BE2C (cell line): Measurements from ENCODE around the gene LIPJ. TPM values are rescaled to one million over a fixed set of nuclear protein-coding genes. Genes with fewer than 3 reads are reported as not detected.

Experiments used
- DNase-seq: peaks from one replicate; pipeline ENCODE4 v3.0.0-alpha.2; 2020
- H3K27me3 ChIP-seq: fragments of 250-450 bp; sonication (Bioruptor Pico); 2 replicates; pipeline ENCODE4 v1.5.1; 2020; ENCODE audit warnings: mild to moderate bottlenecking
- H3K36me3 ChIP-seq: fragments of 250-450 bp; sonication (Bioruptor Pico); 2 replicates; pipeline ENCODE4 v1.5.1; 2020; ENCODE audit warnings: mild to moderate bottlenecking
- H3K4me1 ChIP-seq: fragments of 250-450 bp; sonication (Bioruptor Pico); 2 replicates; pipeline ENCODE4 v1.5.1; 2020
- H3K4me3 ChIP-seq: 2 replicates; pipeline ENCODE4 v1.5.1; 2011; ENCODE audit warnings: low read depth, low read length
- H3K9me3 ChIP-seq: fragments of 250-450 bp; sonication (Bioruptor Pico); 2 replicates; pipeline ENCODE4 v1.5.1; 2020
- polyA plus RNA-seq: library from polyadenylated mRNA; unstranded; fragments of >200 nt; gene quantifications from one replicate; pipeline ENCODE4 v1.2.1, GENCODE V29; 2012; ENCODE audit warnings: low read depth, missing spikeins; ENCODE audit not compliant: insufficient read length, insufficient read depth
- TF ChIP-seq, protein P1 (sequence below): IDR thresholded peaks from 2 replicates; pipeline ENCODE4 v1.5.1; 2012; ENCODE audit warnings: mild to moderate bottlenecking, low read depth, low read length

LIPJ gene, protein sequence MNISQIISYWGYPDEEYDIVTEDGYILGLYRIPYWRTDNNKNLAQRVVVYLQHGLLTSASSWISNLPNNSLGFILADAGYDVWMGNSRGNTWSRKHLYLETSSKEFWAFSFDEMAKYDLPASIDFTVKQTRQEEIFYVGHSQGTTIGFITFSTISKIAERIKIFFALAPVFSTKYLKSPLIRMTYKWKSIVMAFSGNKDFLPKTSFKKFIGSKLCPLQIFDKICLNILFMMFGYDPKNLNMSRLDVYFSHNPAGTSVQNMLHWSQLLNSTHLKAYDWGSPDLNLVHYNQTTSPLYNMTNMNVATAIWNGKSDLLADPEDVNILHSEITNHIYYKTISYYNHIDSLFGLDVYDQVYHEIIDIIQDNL
- 0.29 TPM for polyA plus RNA-seq

DNA sequence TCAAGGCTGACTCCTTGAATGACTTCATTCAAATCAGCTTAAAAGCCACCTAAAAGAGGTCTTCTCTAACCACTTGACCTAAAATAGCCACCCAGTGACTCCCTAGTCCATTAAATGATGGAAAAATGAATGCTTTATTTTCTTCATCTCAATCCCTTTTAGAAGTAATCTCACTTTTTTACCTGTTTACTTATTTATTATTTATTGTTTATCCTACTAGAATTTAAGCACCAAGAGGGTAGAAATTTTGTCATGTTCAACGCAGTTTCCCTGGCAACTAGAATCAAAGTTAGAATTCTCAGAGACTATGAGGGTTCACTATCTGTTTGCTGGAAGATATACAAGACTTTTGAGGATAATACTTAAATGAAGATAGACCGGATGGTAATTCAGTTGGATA lies at the start of gene LIPJ:
TSS of gene LIPJ (plus strand) at position 301 of the 400 bp plus-strand sequence. CDS start 3,926 bp downstream, outside the sequence.
- DNase-seq = no peak
- H3K9me3 ChIP-seq = no peaks in the 10 kb centered on the region

DNA sequence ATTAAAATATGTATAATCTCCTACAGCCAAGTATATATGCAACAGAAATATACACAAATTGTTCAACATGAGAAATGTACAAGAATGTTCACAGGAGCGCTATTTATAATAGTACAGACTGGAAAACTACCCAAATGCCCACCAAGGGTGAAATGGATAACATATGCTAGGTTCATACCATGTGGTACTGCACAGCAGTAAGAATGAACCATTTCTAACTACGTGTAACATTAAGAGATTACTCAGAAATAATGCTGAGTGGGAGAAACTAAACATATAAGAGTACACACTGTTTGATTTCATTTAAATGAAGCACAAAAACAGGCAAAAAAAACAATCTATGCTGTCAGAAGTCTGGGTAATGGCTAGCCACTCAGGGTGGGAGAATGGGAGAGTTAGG lies 49.2 kb upstream of the LIPJ start:
- no peak for DNase-seq
- TF ChIP-seq, protein P1, sequence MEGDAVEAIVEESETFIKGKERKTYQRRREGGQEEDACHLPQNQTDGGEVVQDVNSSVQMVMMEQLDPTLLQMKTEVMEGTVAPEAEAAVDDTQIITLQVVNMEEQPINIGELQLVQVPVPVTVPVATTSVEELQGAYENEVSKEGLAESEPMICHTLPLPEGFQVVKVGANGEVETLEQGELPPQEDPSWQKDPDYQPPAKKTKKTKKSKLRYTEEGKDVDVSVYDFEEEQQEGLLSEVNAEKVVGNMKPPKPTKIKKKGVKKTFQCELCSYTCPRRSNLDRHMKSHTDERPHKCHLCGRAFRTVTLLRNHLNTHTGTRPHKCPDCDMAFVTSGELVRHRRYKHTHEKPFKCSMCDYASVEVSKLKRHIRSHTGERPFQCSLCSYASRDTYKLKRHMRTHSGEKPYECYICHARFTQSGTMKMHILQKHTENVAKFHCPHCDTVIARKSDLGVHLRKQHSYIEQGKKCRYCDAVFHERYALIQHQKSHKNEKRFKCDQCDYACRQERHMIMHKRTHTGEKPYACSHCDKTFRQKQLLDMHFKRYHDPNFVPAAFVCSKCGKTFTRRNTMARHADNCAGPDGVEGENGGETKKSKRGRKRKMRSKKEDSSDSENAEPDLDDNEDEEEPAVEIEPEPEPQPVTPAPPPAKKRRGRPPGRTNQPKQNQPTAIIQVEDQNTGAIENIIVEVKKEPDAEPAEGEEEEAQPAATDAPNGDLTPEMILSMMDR = no peak
- Histone ChIP-seq H3K4me3 (no peak overlapping the region), H3K4me1 (no peaks in the 10 kb centered on the region), H3K36me3 (no peaks in the 10 kb centered on the region), H3K27me3 (no peaks in the 10 kb centered on the region), H3K9me3 (no peaks in the 10 kb centered on the region)

More for the DNA sequence above, at the start of gene LIPJ:
- H3K4me1 ChIP-seq = no peaks in the 10 kb centered on the region
- no peaks in the 10 kb centered on the region for H3K36me3 ChIP-seq
- H3K4me3 ChIP-seq = no peak within 1 kb of the TSS
- TF ChIP-seq, protein P1 = no peak
- no peaks in the 10 kb centered on the region for H3K27me3 ChIP-seq

DNA sequence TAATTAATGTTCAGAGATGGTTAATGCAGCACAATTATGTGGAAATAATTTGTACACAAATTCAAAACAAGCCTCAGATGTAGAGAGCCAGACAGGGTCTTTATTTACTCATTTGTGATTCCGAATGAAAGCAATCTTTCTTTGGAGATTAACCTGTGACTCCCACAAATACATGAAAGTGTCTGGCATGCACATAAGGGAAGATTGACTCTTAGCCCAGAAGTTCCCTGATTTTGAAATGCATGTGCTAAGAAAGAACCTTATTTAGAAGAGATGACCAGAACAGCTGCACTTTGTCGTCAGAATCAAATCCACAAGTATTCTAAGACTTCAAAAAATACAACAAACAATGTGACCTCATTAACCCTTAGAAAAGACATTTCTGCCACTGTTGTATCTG lies 48.5 kb upstream of the LIPJ start:
- TF ChIP-seq, protein P1 = no peak
- no peak overlapping the region for H3K4me3 ChIP-seq
- H3K36me3 ChIP-seq = no peaks in the 10 kb centered on the region
- no peak for DNase-seq
- no peaks in the 10 kb centered on the region for H3K27me3 ChIP-seq
- H3K4me1 ChIP-seq = no peaks in the 10 kb centered on the region
- no peaks in the 10 kb centered on the region for H3K9me3 ChIP-seq

DNA sequence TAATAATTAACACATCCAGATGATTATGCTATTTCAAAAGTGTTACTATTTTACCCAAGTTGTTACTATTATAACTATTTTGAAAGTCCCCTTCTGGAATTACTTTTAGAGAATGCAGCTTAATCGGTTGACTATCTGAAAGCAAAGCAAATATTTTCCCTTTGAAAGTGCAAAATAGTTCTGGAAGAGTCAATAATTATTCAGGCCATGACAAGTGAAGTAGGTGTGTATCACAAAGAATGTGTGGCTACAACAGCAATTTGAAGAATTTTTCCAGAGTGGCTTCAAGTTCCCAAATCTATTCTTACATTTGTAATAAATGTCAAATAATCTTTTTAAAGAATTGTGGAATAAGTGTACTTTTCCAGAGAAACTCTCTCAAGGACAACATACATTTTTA lies 46.2 kb upstream of the LIPJ start:
- H3K4me1 ChIP-seq = no peaks in the 10 kb centered on the region; the same call in 1 of the 2 replicates
- no peaks in the 10 kb centered on the region for H3K9me3 ChIP-seq
- H3K27me3 ChIP-seq = no peaks in the 10 kb centered on the region
- DNase-seq = no peak
- H3K36me3 ChIP-seq = no peaks in the 10 kb centered on the region
- H3K4me3 ChIP-seq = no peak overlapping the region
- TF ChIP-seq, protein P1 = no peak

DNA sequence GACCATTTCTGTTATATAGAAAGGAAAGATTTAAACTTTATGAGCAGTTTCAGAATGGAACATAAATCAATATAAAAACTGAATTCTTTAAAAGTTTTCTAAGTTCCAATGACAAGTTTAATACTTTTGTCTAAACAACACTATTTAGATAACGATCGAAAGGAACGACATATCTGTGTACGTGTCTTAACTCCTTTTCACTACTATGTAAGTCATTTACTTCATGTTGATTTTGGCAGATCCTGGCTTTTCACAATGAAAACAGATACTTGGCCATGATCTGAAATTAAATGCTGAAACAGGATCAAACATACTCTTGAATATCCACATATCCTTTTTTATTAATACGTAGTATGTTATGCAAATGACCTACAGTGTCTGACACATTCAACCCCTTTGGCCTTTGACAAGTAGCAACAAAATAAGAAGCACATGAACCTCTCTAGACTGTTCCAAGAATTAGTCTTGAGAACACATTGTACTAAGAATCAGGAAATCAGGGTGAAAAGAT lies 45.4 kb upstream of the LIPJ start:
- no peaks in the 10 kb centered on the region for H3K9me3 ChIP-seq
- H3K36me3 ChIP-seq = no peaks in the 10 kb centered on the region
- no peak for DNase-seq
- no peaks in the 10 kb centered on the region for H3K27me3 ChIP-seq
- H3K4me1 ChIP-seq = no peaks in the 10 kb centered on the region; the same call in 1 of the 2 replicates
- no peak overlapping the region for H3K4me3 ChIP-seq
- TF ChIP-seq, protein P1 = no peak

DNA sequence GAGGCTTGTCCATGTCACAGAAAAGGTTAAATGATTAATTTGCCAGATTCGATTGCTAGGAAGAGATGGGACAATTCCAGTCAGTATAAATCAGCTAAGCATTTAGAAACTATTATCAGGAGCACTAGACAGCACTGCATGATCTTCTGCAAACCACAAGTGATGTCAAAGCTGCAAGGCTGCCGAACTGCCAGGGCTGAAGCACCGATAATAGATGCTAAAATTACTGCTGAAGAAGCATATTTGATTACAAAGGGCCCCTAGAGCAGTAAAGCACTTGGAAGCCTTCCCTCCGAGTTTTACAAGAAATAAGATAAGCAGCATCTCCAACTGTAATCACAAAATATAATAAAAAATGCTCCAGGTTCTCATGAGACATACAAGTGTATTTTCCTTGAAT lies 44.0 kb upstream of the LIPJ start:
- DNase-seq = no peak
- H3K4me3 ChIP-seq = no peak overlapping the region
- H3K4me1 ChIP-seq = no peaks in the 10 kb centered on the region; the same call in 1 of the 2 replicates
- H3K27me3 ChIP-seq = no peaks in the 10 kb centered on the region
- TF ChIP-seq, protein P1 = no peak
- H3K9me3 ChIP-seq = no peaks in the 10 kb centered on the region
- no peaks in the 10 kb centered on the region for H3K36me3 ChIP-seq
